Tongue (tissue), 2 donors: ENCODE measurements around the gene SPPL3. TPM values are rescaled to one million over a fixed set of nuclear protein-coding genes. Genes with fewer than 3 reads are reported as not detected.
"Not testable (repeated sequence)": the region's sequence is repeated elsewhere in the genome, so short reads cannot be mapped to it uniquely, and the experiment has no call there.

Experiments used
- DNase-seq: peaks from one replicate; pipeline ENCODE4 v3.0.0-alpha.2; 2015
- total RNA-seq: library from RNA; depleted of rRNA; stranded (reverse); fragments of >200 nt; gene quantifications from one replicate; pipeline ENCODE4 v1.2.3, GENCODE V29; 2014

Gene SPPL3
- total RNA-seq, 1 donor from 2014 or later, result 15.9 TPM

DNA sequence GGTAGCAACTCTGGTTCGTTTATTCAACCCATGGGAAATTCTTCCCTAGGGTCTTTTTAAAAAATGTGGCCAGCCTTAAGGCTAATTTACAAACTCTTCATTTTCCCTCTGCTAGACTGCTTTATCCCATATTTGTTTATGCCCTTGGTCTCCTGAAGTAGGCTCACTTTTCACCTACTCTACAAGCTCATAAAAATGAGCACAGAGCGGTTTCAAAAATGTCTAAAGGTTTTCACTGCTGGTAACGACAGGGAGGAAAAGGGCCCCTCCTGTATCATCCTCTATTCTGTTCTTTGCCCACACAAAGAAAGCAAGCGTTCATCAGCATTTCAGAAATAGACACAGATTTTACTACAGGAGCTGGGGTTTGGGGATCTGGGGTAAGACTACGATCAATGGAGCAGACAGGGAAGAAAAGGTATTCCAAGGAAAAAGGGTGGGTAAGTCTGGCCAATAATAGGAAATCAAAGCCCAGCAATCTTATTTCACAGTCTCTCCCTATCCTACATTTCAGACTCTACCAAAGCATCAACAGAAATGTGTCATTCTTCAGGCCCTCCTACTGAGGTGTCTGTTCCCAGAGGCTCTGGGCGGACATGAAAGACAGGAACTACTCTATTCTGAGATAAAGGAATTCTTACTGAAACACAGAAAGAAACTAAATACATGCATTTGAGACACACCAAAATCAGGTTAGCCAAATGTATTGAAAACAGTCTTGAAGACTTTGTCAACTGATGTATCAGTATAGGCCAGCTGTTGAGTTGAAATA lies 86.4 kb downstream of the SPPL3 start:
- DNase-seq, result no peak

GRCh38 chr12:120816363-120816762 lies 87.8 kb downstream of the SPPL3 start:
- DNase-seq, result no peak

- no peak for DNase-seq
Observed at GRCh38 chr12:120814903-120815429, 89.2 kb downstream of the SPPL3 start.

DNA sequence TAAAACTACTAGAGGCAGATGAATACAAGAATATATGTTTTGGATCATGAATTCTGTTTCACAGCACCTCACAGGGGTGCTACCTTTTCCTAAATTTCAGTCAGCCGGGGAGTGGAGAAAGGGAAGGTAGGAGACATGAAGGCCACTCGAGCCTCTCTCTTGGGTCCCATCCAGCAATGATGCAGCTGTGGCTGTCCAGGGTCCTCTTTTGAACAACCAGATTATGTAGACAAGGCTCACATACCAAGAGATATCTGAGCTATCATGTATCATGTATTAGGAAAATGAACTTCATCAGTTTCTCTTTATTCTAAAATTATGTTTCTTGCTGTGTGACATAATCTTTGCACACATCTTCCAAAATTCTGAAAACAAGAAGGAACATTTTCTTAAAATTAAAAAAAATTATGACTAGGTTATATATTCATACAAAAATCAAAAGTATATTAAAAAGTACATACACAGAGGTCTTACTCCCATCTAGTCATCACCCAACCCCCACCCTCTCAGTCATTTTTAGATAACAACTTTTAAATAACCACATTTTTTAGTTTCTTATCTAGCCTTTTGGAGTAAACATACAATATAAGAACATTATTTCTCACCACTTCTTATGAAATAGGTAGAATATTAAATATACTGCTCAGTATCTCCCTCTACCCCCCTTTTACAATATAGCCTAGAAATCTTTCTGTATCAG lies 89.8 kb downstream of the SPPL3 start:
- peak; percentile 32 for DNase-seq

- no peak for DNase-seq
Observed at GRCh38 chr12:120813588-120814153, 90.5 kb downstream of the SPPL3 start.

DNA sequence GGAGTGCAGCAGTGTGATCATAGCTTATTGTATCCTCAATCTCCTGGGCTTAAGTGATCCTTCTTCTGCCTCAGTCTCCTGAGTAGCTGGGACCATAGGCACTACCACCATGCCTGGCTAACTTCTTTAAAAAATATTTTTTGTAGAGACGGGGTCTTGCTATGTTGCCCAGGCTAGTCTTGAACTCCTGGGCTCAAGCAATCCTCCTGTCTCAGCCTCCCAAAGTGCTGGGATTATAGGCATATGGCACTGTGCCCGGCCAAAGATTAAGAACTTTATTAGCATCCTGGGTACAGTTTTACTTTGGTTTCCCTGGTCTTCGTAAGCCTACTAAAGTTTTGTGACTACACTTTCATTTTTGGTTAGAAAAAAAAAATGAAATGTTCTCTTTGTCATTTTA lies 94.1 kb downstream of the SPPL3 start:
- no peak for DNase-seq

GRCh38 chr12:120804428-120804827 lies 99.7 kb downstream of the SPPL3 start:
- no peak for DNase-seq

DNA sequence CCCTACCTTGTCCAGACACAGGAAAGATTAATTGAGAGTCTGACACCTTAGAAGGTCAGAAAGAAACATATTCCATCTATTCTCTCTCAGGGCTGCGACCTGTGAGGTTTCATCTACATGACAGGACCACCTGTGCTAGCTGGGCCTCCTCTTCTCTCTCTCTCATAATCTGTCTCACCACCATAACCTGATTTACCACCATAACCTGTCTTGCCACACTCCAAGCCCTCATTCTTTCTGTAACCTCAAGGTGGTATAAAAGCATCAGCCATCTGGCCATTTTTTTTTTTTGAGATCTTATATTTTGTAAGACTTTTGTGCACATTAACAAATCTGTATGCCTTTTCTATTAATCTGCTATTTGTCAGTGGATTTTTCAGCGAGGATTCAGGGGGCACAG lies 103.0 kb downstream of the SPPL3 start:
- DNase-seq, result no peak

DNA sequence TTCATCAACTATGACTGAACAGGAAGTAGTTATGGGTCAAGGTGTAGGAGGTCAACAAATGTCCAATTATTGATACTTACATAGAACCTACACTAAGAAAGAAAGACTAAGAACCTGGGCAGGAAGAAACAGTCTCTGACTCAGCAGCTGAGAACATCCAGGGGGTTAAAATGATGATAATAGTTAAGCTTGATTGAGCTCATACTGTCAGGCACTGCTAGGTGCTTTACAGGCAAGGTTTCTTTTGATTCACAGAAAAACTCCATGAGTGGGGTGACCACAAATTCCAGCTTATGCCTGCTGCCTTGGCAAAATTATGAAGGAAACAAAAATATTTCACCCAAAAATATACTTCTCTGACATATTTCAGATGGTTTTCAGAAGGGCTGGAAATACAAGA lies 103.5 kb downstream of the SPPL3 start:
- DNase-seq, result no peak

DNA sequence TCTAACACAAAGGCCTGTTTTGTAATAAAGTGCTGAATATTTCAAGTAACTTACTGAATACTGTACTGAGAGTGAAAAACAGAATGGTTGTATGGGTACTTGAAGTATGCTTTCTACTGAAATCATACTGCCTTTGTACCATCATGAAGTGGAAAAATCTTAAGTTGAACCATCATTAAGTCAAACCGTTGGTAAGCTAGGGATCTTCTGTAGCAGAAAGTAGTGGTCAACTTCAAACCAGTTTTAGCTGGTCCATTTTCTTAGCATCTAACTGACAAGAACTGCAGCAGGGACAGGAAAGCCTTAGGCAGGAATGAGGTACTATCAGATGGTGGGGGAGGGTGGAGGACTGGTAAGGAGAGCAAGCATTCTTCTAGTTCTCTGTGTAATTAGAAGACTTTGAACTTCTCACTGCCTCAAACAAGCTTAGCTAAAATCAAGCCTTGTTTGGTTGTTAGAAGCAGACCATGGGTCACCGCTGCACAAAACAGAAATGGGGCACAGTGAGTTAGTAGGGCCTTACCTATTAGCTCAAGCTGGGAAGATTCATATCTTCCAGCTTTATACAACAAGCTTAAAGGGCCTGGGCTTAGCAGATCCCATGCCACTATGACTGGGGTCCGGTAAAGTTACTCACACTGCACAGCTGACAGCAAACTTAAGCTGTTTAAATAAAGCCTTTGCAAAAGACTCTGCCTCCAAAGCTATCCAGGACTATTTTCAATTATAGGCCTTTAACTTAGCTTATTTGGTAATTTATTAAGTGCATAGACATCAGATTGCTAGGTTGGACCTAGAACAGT lies 104.7 kb downstream of the SPPL3 start:
- peak; percentile 13 for DNase-seq

DNA sequence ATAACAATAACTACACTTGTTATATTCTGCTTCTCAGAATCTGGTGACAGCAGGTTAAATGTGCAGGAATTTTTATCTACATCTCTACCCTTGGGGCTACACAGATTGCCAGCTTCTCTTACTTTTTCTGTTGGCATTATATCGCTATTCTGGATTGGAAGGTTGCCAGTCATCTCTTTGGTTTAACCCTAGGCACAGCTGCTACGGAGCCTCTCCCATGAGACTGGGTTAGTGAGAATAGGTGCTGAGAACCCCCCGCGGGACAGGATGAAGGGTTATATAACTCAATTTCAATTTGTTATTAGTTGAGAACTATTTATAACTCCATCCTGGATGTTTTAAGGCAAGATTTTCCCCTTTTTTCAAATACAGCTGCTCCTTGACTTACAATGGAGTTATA lies 105.5 kb downstream of the SPPL3 start:
- no peak for DNase-seq

DNA sequence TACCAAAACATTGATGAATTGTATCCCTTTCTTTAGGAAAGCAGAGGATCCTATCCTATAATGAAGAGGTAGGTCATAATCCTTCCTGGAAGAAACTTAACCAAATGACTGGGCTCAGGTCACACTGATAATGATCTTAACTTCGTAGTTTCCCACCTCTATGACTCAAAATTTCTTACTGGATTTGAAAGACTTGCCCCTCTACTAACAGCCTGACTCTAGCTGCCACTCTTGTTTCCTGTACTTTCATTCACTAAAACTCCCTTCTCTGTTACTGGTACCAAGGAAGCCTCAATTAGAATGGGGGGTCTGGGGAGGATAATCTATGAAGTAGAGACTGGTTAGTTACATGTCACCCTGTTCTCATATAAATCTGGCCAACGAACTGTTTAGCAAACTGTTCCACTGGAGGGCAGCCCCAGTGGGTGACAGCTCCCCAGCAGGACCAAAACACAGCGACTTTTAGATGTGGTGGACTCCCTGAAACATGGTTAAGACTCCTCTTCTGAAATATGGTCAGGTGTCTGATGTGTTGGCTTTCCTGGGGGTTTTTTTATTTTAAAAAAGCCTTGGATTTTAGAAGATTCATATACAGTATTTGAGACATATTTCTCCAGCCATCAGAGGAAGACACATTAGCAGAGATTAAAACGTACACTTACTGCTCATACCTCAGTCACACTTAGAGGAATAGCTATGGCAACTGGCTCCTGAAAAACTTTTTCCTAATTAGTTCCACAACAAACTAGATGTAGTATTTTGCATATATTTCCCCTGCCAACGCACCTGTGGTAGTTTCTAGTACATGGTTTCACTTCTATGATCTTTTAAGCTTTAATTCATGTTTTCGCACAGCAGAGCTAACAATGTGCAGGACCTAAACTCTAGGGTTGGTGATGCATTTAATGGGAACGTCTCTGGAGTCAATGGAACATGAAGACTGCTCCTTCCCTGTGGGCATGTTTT lies 106.2 kb downstream of the SPPL3 start:
- no peak for DNase-seq

DNA sequence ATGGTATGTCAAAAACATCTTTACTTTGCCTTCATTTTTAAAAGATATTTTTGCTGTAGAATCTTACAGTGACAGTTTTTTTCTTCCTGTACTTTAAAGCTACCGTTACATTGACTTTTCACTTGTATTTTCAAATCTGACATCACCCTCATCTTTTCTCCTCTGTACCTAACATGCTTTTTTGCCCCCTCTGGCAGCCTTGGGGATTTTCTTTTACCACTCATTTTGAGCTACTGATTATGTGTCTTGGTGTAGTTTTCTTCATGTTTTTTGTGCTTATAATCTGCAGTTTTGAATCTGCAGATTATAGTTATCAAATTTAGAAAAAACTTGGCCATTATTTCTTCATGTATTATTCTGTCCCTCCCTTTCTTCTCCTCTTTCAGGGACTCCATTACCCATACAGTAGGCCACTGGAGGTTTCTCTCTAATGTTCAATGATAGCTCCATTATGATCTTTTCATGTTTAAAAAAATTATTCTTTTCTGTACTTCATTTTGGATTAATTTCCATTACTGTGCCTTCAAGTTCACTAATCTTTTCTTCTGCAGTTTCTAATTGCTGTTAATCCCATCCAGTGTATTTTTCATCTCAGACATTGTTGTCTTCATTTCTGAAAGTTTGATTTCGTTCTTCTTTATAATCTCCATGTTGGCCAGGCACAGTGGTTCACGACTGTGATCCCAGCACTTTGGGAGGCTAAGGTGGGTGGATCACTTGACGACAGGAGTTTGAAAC lies 108.5 kb downstream of the SPPL3 start:
- DNase-seq, result no peak

- DNase-seq, result no peak
Observed at GRCh38 chr12:120793357-120793756, 110.8 kb downstream of the SPPL3 start.

DNA sequence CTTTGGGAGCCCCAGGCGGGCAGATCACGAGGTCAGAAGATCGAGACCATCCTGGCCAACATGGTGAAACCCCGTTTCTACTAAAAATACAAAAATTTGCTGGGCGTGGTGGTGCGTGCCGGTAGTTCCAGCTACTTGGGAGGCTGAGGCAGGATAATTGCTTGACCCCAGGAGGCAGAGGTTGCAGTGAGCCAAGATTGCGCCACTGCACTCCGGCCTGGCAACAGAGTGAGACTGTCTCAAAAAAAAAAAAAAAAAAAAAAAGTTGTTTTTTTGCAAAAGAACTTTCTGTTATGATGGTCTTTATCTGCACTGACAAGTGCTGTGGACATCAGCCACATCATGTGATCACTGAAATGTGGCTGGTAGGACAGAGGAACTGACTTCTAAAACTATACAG lies 111.7 kb downstream of the SPPL3 start:
- DNase-seq, result not testable (repeated sequence)

- DNase-seq, result no peak
Observed at GRCh38 chr12:120791669-120792176, 112.4 kb downstream of the SPPL3 start.

DNA sequence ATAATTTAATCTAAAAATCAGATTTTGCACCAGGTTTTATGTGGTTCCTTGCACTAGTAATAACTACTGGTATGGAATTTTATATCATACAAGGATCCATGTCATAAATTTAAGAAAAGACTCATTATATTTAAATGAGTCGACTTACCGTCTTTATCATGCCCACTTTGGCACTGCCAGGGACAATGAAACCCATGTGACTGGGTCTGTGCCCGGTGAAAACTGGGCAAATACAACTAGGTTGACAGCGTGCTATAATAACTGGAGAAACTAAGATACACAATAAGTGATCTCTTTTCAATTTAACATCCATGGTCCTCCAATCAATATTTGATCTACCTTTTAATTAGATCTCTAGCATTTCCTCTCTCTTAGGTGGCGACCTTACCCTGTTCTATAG lies 114.0 kb downstream of the SPPL3 start:
- no peak for DNase-seq

- DNase-seq, result no peak
Observed at GRCh38 chr12:120787889-120788288, 116.3 kb downstream of the SPPL3 start.

- DNase-seq, result no peak
Observed at GRCh38 chr12:120784804-120785203, 119.4 kb downstream of the SPPL3 start.

GRCh38 chr12:120783197-120783596 lies 121.0 kb downstream of the SPPL3 start:
- no peak for DNase-seq
